ENCODE measurements around the gene IGDCC3. TPM values are rescaled to one million over a fixed set of nuclear protein-coding genes. Genes with fewer than 3 reads are reported as not detected.

The IGDCC3 gene
- not detected in 2 replicates for total RNA-seq (2013; cell fraction: nucleolus; rRNA removed)
- not detected in 2 replicates for total RNA-seq (2014; rRNA removed)
- total RNA-seq (2014; rRNA removed; fragmentation: Illumina TruSeq; extraction: Trizol), result not detected in 2 replicates
- 0.10 and 0.13 TPM in 2 replicates for total RNA-seq (2021)
- polyA plus RNA-seq (2011; ENCODE audit: low read depth), result not detected
- polyA plus RNA-seq (2011; rRNA removed), result not detected in 2 replicates
- polyA plus RNA-seq (2011; cell fraction: cytosol; rRNA removed), result not detected in 2 replicates
- polyA plus RNA-seq (2011; cell fraction: nucleus; rRNA removed), result not detected in 2 replicates
- polyA plus RNA-seq (2012), result not detected in 2 replicates
- polyA plus RNA-seq (2014; fragmentation: Illumina TruSeq; extraction: Trizol), result not detected in 2 replicates
- polyA plus RNA-seq (2014; fragmentation: Nextera tagmentation; extraction: Ambion mirVana), result not detected
- polyA plus RNA-seq (2014; rRNA removed), result not detected in 2 replicates
- under 1 TPM; 0.15 to 0.20 TPM for polyA plus RNA-seq (2016; fragmentation: Nextera tagmentation; extraction: Ambion mirVana)
- not detected in 2 replicates for polyA minus RNA-seq (2011; rRNA and poly(A)+ RNA removed)
- not detected in 2 replicates for polyA minus RNA-seq (2011; cell fraction: cytosol; rRNA and poly(A)+ RNA removed)
- polyA minus RNA-seq (2011; cell fraction: nucleus; rRNA and poly(A)+ RNA removed), result not detected in 2 replicates
- percentile 11 among the genes with signal in this experiment for Bru-seq, nascent RNA
- percentile 11 among the genes with signal in this experiment for BruChase-seq, experiment 1, labeled RNA remaining after a 6-hour chase
- percentile 16 among the genes with signal in this experiment for BruChase-seq, experiment 2, labeled RNA remaining after a 2-hour chase
- long read RNA-seq, experiment 1, result 0 reads
- long read RNA-seq, experiment 2, result 0 reads

GRCh38 chr15:65377976-65378366 lies at the start of gene IGDCC3:
Gene IGDCC3 (minus strand): TSS chr15:65378002. CDS start chr15:65377788, 214 bp downstream.
- Histone ChIP-seq H3K27ac (ENCODE audit: control insufficient read depth, insufficient read depth) (no peak within 1 kb of the TSS), H3K9ac (ENCODE audit: control insufficient read depth, insufficient read depth, low read length) (no peak within 1 kb of the TSS), H3K36me3 (ENCODE audit: control insufficient read depth in 2 of 2, insufficient read depth in 2 of 2, low read length in 1 of 2) (no peaks in the 10 kb centered on the region), H2AFZ (ENCODE audit: control insufficient read depth, low read depth, low read length) (no peak within 1 kb of the TSS), H3K27me3 (replicated peaks in 1 of 2; ENCODE audit: control insufficient read depth in 2 of 2, insufficient read depth in 2 of 2, low read length in 1 of 2) (peaks cover 20 to 32% of the 10 kb centered on the region in 2 experiments), H3K9me3 (replicated peaks; ENCODE audit: control insufficient read depth, insufficient read depth, low read length) (no peaks in the 10 kb centered on the region), H4K20me1 (ENCODE audit: control insufficient read depth, insufficient read depth) (no peaks in the 10 kb centered on the region), H3K79me2 (ENCODE audit: control insufficient read depth, insufficient read depth, low read length) (no peaks in the 10 kb centered on the region), H3K4me1 (ENCODE audit: control insufficient read depth, insufficient read depth, low read length) (no peaks in the 10 kb centered on the region), H3K4me2 (ENCODE audit: control insufficient read depth, insufficient read depth) (peak within 1 kb of the TSS; percentile 49; the same call in 1 of the 2 replicates), H3K4me3 (no peak within 1 kb of the TSS)
- FAIRE-seq (no peak), DNase-seq (ENCODE audit: low read depth, low spot score) (no peak), ATAC-seq (no peak)
- BruUV-seq (replicated peaks), result no TSS peak
- ChIA-PET CTCF (interaction anchor here (1.1 to 1.7 kb wide), 2 partner anchors 57 to 61 kb away, joined by 4 to 5 read pairs; no protein-coding TSS in a partner anchor), RAD21 (ENCODE audit: unreplicated experiment) (no interaction called here), SMC1A (ENCODE audit: uncharacterized antibody, unreplicated experiment) (no interaction called here), POLR2A (no interaction called here)
- no peak for TF ChIP-seq RELA (IDR thresholded peaks at IDR 0.05; ENCODE audit: borderline replicate concordance, partially characterized antibody)
- TF ChIP-seq FOS (IDR thresholded peaks at IDR 0.05; ENCODE audit: borderline replicate concordance, extremely low read depth, insufficient read length), result no peak
- no peak for TF ChIP-seq KAT2A (conservative IDR thresholded peaks at IDR 0.05; ENCODE audit: control insufficient read depth, low read depth, low read length)
- no peak for TF ChIP-seq DPF2 (IDR thresholded peaks at IDR 0.05)
- no peak for TF ChIP-seq GABPA (IDR thresholded peaks at IDR 0.05; ENCODE audit: low read depth)
- no peak for TF ChIP-seq CTCF (IDR thresholded peaks at IDR 0.05 in 2 of 3, conservative IDR thresholded peaks at IDR 0.05 in 1 of 3; ENCODE audit: control insufficient read depth in 2 of 3, extremely low read depth in 1 of 3, insufficient read depth in 1 of 3, low read depth in 3 of 3, low read length in 3 of 3)
- TF ChIP-seq TARDBP (IDR thresholded peaks at IDR 0.05; ENCODE audit: borderline replicate concordance), result no peak
- TF ChIP-seq NFXL1 (IDR thresholded peaks at IDR 0.05; ENCODE audit: borderline replicate concordance), result no peak
- TF ChIP-seq PML (IDR thresholded peaks at IDR 0.05; ENCODE audit: low read length), result no peak
- no peak for TF ChIP-seq MEF2A (IDR thresholded peaks at IDR 0.05; ENCODE audit: insufficient read depth, low read depth, low read length)
- in situ Hi-C loops (cut with MboI) (no loop called here), intact Hi-C loops (cut with micrococcal nuclease; ENCODE audit: unreplicated experiment) (no loop called here)
- WGBS (ENCODE audit: insufficient coverage, insufficient replicate concordance, low lambda C conversion rate, missing lambda C conversion rate), result 2% methylated on average over 25 of the region's 42 CpGs
